ENCODE data around the gene KCNJ16. TPM values are rescaled to one million over a fixed set of nuclear protein-coding genes. Genes with fewer than 3 reads are reported as not detected.
"Not testable (repeated sequence)": the region's sequence is repeated elsewhere in the genome, so short reads cannot be mapped to it uniquely, and the experiment has no call there.

KCNJ16 gene
- polyA plus RNA-seq: 10 to 100 TPM in 1 of 3 donors, 1 to 10 TPM in 1, not detected in 1; 1.8 to 13.7 TPM

DNA sequence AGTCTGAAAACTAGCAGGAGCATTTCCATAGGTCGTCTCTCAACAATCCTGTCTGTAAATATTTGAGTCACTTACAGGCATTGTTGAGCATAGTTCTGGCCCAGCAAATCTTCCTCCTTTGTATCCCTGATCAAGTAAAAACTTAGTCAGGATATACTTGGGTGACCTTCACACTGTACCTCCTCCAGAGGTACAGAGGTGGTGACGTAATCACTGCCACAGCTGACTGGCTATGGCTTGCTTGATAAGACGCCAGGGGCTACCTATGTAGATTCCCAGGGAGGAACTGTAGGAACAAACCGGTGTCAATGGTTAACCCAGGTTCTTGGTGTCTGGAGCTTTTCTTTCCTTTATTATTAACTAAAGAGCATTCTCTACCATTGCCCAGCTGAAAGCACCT is at the start of gene KCNJ16:
KCNJ16 (plus strand) TSS at position 270 of the 400 bp plus-strand sequence. CDS start 56,863 bp downstream, outside the sequence.
- no peak within 1 kb of the TSS for H3K27ac ChIP-seq (ENCODE audit: low read depth, low read length)
- WGBS, 3 donors: 31 to 79% (median 71%) methylated on average over 4 of the region's 4 CpGs

DNA sequence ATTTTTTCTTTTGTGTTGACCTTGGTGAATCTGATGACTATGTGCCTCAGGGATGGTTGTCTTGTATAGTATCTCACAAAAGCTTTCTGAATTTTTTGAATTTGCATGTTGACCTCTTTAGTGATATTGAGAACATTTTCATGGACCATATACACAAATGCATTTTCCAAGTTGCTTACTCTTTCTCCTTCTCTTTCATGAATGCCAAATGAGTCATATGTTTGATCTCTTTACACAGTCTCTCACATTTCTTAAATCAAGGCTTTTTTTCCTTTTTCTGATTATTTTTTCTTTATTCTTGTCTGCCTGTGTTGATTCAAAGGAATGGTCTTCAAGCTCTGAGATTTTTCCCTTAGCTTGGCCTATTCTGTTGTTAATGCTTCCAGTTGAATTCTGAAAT is 46.6 kb upstream of the KCNJ16 start:
- H3K27ac ChIP-seq (ENCODE audit: low read depth, low read length): no peak overlapping the region

GRCh38 chr17:70028978-70029767 is 45.9 kb upstream of the KCNJ16 start:
- H3K27ac ChIP-seq (ENCODE audit: low read depth, low read length): no peak overlapping the region
- 95 to 100% (median 97%) methylated on average over 2 of the region's 2 CpGs for WGBS, 3 donors

GRCh38 chr17:70030371-70030770 is 44.7 kb upstream of the KCNJ16 start:
- WGBS, 3 donors: 96 to 97% (median 97%) methylated on average over 1 of the region's 1 CpG
- H3K27ac ChIP-seq (ENCODE audit: low read depth, low read length): no peak overlapping the region

- no peak overlapping the region for H3K27ac ChIP-seq (ENCODE audit: low read depth, low read length)
Observed at GRCh38 chr17:70031341-70031740, 43.7 kb upstream of the KCNJ16 start.

DNA sequence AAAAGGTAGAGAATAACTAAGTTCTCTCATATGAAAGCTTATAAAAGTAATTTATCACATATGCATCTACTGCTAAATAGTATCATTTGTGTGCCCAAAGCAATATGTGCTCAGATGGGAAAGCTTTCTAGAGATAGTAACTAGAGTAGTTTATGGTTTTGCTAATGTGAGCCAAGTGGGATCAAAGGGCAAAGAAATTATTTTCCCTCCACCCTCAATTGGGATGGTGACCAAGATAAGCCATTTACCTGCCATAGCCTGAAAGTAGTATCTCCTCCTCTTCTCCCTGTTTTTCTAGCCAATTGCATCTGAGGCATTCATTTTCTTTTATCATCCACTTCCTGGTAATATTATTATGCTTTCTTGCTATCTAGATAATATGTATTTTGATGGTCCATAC is 41.9 kb upstream of the KCNJ16 start:
- H3K27ac ChIP-seq (ENCODE audit: low read depth, low read length): no peak overlapping the region

GRCh38 chr17:70034158-70034557 is 40.9 kb upstream of the KCNJ16 start:
- 54 to 60% (median 58%) methylated on average over 5 of the region's 5 CpGs for WGBS, 3 donors
- no peak overlapping the region for H3K27ac ChIP-seq (ENCODE audit: low read depth, low read length)

- H3K27ac ChIP-seq (ENCODE audit: low read depth, low read length): no peak overlapping the region
- WGBS, 3 donors: 56 to 74% (median 66%) methylated on average over 2 of the region's 2 CpGs
Observed at GRCh38 chr17:70037498-70037897, 37.5 kb upstream of the KCNJ16 start.

DNA sequence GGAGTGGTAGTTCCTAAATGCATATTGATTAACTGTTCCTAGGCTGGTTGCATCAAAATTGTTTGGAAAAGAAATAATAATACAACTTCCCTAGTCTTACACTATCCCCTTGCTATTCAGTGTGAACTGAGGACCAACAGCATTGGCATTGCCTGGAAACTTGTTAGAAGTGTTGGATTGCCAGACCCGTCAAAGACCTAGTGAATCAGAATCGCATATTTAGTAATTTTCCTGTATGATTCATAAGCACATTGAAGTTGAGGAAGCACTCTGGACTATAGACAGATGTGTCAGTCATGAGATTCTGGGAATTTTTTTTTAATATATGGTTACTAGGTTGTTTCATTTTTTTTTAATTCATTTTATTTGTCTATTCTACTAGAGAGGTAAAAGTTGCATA is 34.7 kb upstream of the KCNJ16 start:
- WGBS, 3 donors: 68 to 89% (median 85%) methylated on average over 2 of the region's 2 CpGs
- no peak overlapping the region for H3K27ac ChIP-seq (ENCODE audit: low read depth, low read length)

- WGBS, 3 donors: 86 to 94% (median 91%) methylated on average over 1 of the region's 1 CpG
- no peak overlapping the region for H3K27ac ChIP-seq (ENCODE audit: low read depth, low read length)
Observed at GRCh38 chr17:70041061-70041460, 34.0 kb upstream of the KCNJ16 start.

DNA sequence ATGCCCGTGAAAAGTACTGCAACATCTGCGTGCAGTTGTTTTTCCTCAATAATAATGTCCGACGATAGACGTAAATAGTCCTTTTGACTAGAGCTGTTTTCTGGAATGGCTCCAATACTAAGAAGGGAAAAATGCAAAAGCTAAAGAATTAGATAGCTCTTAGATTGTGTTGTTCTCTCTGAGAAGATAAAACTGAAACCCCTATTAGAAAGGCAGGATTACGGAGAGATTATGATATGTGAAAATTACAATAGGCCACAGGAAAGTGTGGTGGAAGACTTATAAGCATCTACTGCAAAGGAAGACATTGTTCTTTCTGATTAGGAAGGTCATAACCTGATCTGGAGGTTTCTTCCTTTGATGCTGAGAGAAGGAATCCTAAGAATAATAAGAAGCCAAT is 33.5 kb upstream of the KCNJ16 start:
- no peak overlapping the region for H3K27ac ChIP-seq (ENCODE audit: low read depth, low read length)
- 62 to 82% (median 74%) methylated on average over 6 of the region's 6 CpGs for WGBS, 3 donors

DNA sequence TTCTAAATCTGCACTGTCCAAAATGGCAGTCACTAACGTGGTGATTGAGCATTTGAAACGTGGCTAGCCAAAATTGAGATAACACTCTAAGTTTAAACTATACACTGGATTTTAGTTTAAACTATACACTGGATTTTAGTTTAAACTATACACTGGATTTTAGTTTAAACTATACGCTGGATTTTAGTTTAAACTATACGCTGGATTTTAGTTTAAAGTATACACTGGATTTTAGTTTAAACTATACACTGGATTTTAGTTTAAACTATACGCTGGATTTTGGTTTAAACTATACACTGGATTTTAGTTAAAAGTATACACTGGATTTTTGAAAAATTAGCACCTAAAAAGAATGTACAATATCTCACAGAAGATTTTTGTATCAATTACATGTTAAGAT is 29.2 kb upstream of the KCNJ16 start:
- not testable (repeated sequence) for H3K27ac ChIP-seq (ENCODE audit: low read depth, low read length)
- WGBS, 3 donors: 84 to 96% (median 87%) methylated on average over 5 of the region's 5 CpGs

GRCh38 chr17:70047619-70048419 is 27.2 kb upstream of the KCNJ16 start:
- H3K27ac ChIP-seq (ENCODE audit: low read depth, low read length): no peak overlapping the region
- 59 to 70% (median 59%) methylated on average over 5 of the region's 5 CpGs for WGBS, 3 donors

DNA sequence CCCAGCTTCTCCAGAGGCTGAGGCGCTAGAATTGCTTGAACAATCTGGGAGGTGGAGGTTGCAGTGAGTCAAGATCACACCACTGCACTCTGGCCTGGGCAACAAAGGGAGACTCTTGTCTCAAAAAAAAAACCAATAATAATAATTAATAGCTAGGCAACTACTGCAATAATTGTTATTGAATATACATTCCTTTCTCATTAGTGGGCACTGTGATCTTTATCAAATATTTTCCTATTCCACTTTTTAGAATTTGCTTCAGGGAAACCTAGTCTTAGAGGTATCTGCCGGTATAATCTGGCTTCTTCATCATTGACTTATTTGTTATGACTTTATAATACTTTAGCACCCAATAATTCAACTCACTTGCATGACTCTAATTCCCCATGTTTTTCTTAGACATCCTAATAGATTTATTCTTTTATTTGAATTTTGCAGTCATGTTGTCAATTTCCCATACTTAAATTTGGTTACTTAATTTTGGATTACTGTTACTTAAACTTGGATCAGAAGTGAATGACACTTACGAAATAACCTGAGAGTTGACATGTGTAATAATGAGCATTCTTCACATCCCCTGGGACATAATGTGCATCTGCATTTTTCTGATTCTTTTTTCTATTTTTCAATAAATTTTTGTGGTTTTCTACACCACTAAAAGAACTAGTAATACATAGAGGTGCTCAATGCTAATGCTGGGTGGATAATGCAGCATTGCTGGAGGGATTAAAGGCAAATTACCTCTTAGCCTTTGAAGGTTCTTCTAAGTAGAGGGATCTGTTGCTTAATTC is 25.0 kb upstream of the KCNJ16 start:
- no peak overlapping the region for H3K27ac ChIP-seq (ENCODE audit: low read depth, low read length)
- WGBS, 3 donors: 90 to 98% (median 91%) methylated on average over 3 of the region's 3 CpGs

DNA sequence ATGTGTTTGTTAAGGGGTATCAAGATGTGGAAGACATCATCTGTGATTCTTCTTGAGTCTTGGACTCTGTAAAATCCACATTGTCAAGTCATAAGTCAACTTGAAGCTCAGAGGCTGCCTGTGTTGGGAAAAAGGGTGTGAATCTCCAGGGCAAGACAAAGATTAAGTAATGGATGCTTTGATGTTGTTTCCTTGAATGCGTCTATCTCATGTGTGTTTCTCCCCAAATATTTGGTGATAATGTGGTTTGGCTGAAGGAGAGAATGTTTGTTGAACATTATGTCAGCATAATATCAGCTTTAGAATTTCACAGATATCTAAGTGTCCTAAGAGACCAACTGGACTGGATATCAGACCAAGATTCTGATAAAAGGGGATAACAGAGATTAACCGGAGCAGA is 24.1 kb upstream of the KCNJ16 start:
- H3K27ac ChIP-seq (ENCODE audit: low read depth, low read length): no peak overlapping the region
- 61 to 66% (median 65%) methylated on average over 2 of the region's 2 CpGs for WGBS, 3 donors

GRCh38 chr17:70053241-70054234 is 21.5 kb upstream of the KCNJ16 start:
- 21 to 48% (median 35%) methylated on average over 13 of the region's 13 CpGs for WGBS, 3 donors
- no peak overlapping the region for H3K27ac ChIP-seq (ENCODE audit: low read depth, low read length)

GRCh38 chr17:70055000-70055399 is 20.0 kb upstream of the KCNJ16 start:
- H3K27ac ChIP-seq (ENCODE audit: low read depth, low read length): no peak overlapping the region
- 31 to 78% (median 76%) methylated on average over 4 of the region's 4 CpGs for WGBS, 3 donors

DNA sequence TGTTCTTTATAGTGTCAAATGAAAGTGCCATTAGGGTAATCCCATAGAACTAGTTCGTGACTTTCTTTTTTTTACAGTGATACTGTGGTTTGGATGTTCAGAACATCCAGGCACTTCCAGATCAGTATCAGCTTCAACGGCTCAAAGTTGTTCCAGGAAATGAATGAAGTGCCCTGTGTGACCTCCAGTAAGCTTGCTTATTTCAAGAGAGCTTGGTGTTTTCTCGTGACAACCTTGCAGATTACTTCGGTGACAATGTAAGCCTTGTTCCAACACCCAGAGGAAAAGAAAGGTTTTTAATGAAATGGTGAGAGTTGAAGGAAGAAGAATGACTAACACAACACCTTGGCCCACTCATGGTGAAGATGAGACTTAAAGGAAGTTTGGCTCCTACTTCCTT is 16.0 kb upstream of the KCNJ16 start:
- no peak overlapping the region for H3K27ac ChIP-seq (ENCODE audit: low read depth, low read length)
- WGBS, 3 donors: 39 to 61% (median 57%) methylated on average over 4 of the region's 4 CpGs

All from adipose tissue (tissue), 3 donors.